ENCODE data around the gene ISG15.
"Not testable (repeated sequence)": the region's sequence is repeated elsewhere in the genome, so short reads cannot be mapped to it uniquely, and the experiment has no call there.

Gene ISG15

GRCh38 chr1:1050577-1051052, 37.3 kb downstream of the ISG15 start:
- H3K27me3 ChIP-seq (ENCODE audit: control insufficient read depth, insufficient read depth, low read length), result no peaks in the 10 kb centered on the region
- no peak overlapping the region for H3K9ac ChIP-seq (ENCODE audit: low read length)
- H3K4me3 ChIP-seq (ENCODE audit: low read depth, low read length), result no peak overlapping the region
- peaks cover 80% of the 10 kb centered on the region for H3K36me3 ChIP-seq (ENCODE audit: control insufficient read depth, insufficient read depth, low read length)
- no peaks in the 10 kb centered on the region for H3K9me3 ChIP-seq (ENCODE audit: control insufficient read depth, insufficient read depth, low read depth, low read length)
- no peak overlapping the region for H3K27ac ChIP-seq (ENCODE audit: low read depth, low read length)
- H3K4me1 ChIP-seq (ENCODE audit: control insufficient read depth, insufficient read depth, low read length), result no peaks in the 10 kb centered on the region

GRCh38 chr1:1051127-1051810, 38.0 kb downstream of the ISG15 start:
- Histone ChIP-seq H3K9me3 (ENCODE audit: control insufficient read depth, insufficient read depth, low read depth, low read length) (no peaks in the 10 kb centered on the region), H3K9ac (ENCODE audit: low read length) (no peak overlapping the region), H3K4me1 (ENCODE audit: control insufficient read depth, insufficient read depth, low read length) (no peaks in the 10 kb centered on the region), H3K4me3 (ENCODE audit: low read depth, low read length) (no peak overlapping the region), H3K27ac (ENCODE audit: low read depth, low read length) (no peak overlapping the region), H3K36me3 (ENCODE audit: control insufficient read depth, insufficient read depth, low read length) (peaks cover 77% of the 10 kb centered on the region), H3K27me3 (ENCODE audit: control insufficient read depth, insufficient read depth, low read length) (peaks cover 1% of the 10 kb centered on the region; the same call in 1 of the 2 replicates)

GRCh38 chr1:1052003-1052840, 38.9 kb downstream of the ISG15 start:
- H3K9ac ChIP-seq (ENCODE audit: low read length), result no peak overlapping the region
- peaks cover 68% of the 10 kb centered on the region for H3K36me3 ChIP-seq (ENCODE audit: control insufficient read depth, insufficient read depth, low read length)
- no peak overlapping the region for H3K4me3 ChIP-seq (ENCODE audit: low read depth, low read length)
- peaks cover 11% of the 10 kb centered on the region; the same call in 1 of the 2 replicates for H3K27me3 ChIP-seq (ENCODE audit: control insufficient read depth, insufficient read depth, low read length)
- H3K27ac ChIP-seq (ENCODE audit: low read depth, low read length), result no peak overlapping the region
- no peaks in the 10 kb centered on the region for H3K9me3 ChIP-seq (ENCODE audit: control insufficient read depth, insufficient read depth, low read depth, low read length)
- H3K4me1 ChIP-seq (ENCODE audit: control insufficient read depth, insufficient read depth, low read length), result no peaks in the 10 kb centered on the region

GRCh38 chr1:1053022-1053421, 39.7 kb downstream of the ISG15 start:
- no peaks in the 10 kb centered on the region for H3K4me1 ChIP-seq (ENCODE audit: control insufficient read depth, insufficient read depth, low read length)
- H3K9me3 ChIP-seq (ENCODE audit: control insufficient read depth, insufficient read depth, low read depth, low read length), result no peaks in the 10 kb centered on the region
- H3K9ac ChIP-seq (ENCODE audit: low read length), result no peak overlapping the region
- no peak overlapping the region for H3K4me3 ChIP-seq (ENCODE audit: low read depth, low read length)
- H3K27me3 ChIP-seq (ENCODE audit: control insufficient read depth, insufficient read depth, low read length), result peaks cover 18% of the 10 kb centered on the region
- H3K27ac ChIP-seq (ENCODE audit: low read depth, low read length), result no peak overlapping the region
- peaks cover 61% of the 10 kb centered on the region for H3K36me3 ChIP-seq (ENCODE audit: control insufficient read depth, insufficient read depth, low read length)

GRCh38 chr1:1053682-1054081, 40.4 kb downstream of the ISG15 start:
- H3K27me3 ChIP-seq (ENCODE audit: control insufficient read depth, insufficient read depth, low read length), result peaks cover 25% of the 10 kb centered on the region
- no peaks in the 10 kb centered on the region for H3K9me3 ChIP-seq (ENCODE audit: control insufficient read depth, insufficient read depth, low read depth, low read length)
- peaks cover 5% of the 10 kb centered on the region for H3K4me1 ChIP-seq (ENCODE audit: control insufficient read depth, insufficient read depth, low read length)
- no peak overlapping the region for H3K9ac ChIP-seq (ENCODE audit: low read length)
- no peak overlapping the region for H3K4me3 ChIP-seq (ENCODE audit: low read depth, low read length)
- no peak overlapping the region for H3K27ac ChIP-seq (ENCODE audit: low read depth, low read length)
- peaks cover 61% of the 10 kb centered on the region for H3K36me3 ChIP-seq (ENCODE audit: control insufficient read depth, insufficient read depth, low read length)

GRCh38 chr1:1054099-1054700, 40.9 kb downstream of the ISG15 start:
- H3K9me3 ChIP-seq (ENCODE audit: control insufficient read depth, insufficient read depth, low read depth, low read length), result no peaks in the 10 kb centered on the region
- peaks cover 59% of the 10 kb centered on the region for H3K36me3 ChIP-seq (ENCODE audit: control insufficient read depth, insufficient read depth, low read length)
- H3K27ac ChIP-seq (ENCODE audit: low read depth, low read length), result no peak overlapping the region
- no peak overlapping the region for H3K9ac ChIP-seq (ENCODE audit: low read length)
- no peak overlapping the region for H3K4me3 ChIP-seq (ENCODE audit: low read depth, low read length)
- H3K27me3 ChIP-seq (ENCODE audit: control insufficient read depth, insufficient read depth, low read length), result peaks cover 29% of the 10 kb centered on the region
- peaks cover 9% of the 10 kb centered on the region for H3K4me1 ChIP-seq (ENCODE audit: control insufficient read depth, insufficient read depth, low read length)

- Histone ChIP-seq H3K4me3 (ENCODE audit: low read depth, low read length) (no peak overlapping the region), H3K27ac (ENCODE audit: low read depth, low read length) (no peak overlapping the region), H3K27me3 (ENCODE audit: control insufficient read depth, insufficient read depth, low read length) (peaks cover 34% of the 10 kb centered on the region), H3K4me1 (ENCODE audit: control insufficient read depth, insufficient read depth, low read length) (peaks cover 9% of the 10 kb centered on the region), H3K9ac (ENCODE audit: low read length) (no peak overlapping the region), H3K36me3 (ENCODE audit: control insufficient read depth, insufficient read depth, low read length) (peaks cover 55% of the 10 kb centered on the region), H3K9me3 (ENCODE audit: control insufficient read depth, insufficient read depth, low read depth, low read length) (no peaks in the 10 kb centered on the region)
Observed at GRCh38 chr1:1054971-1055370, 41.7 kb downstream of the ISG15 start.

GRCh38 chr1:1055841-1056736, 42.8 kb downstream of the ISG15 start:
- peaks cover 46% of the 10 kb centered on the region for H3K36me3 ChIP-seq (ENCODE audit: control insufficient read depth, insufficient read depth, low read length)

GRCh38 chr1:1057769-1058087, 44.4 kb downstream of the ISG15 start:
- Histone ChIP-seq H3K36me3 (ENCODE audit: control insufficient read depth, insufficient read depth, low read length) (peaks cover 32% of the 10 kb centered on the region), H3K27me3 (ENCODE audit: control insufficient read depth, insufficient read depth, low read length) (peaks cover 60% of the 10 kb centered on the region), H3K4me1 (ENCODE audit: control insufficient read depth, insufficient read depth, low read length) (peaks cover 15% of the 10 kb centered on the region)
- H3K9ac ChIP-seq (ENCODE audit: low read length); H3K27ac ChIP-seq (ENCODE audit: low read depth, low read length); H3K9me3 ChIP-seq (ENCODE audit: control insufficient read depth, insufficient read depth, low read depth, low read length); H3K4me3 ChIP-seq (ENCODE audit: low read depth, low read length): not testable (repeated sequence)

More at GRCh38 chr1:1055841-1056736, 42.8 kb downstream of the ISG15 start:
- Histone ChIP-seq H3K27ac (ENCODE audit: low read depth, low read length) (no peak overlapping the region), H3K4me3 (ENCODE audit: low read depth, low read length) (no peak overlapping the region), H3K27me3 (ENCODE audit: control insufficient read depth, insufficient read depth, low read length) (peaks cover 45% of the 10 kb centered on the region), H3K9ac (ENCODE audit: low read length) (no peak overlapping the region), H3K4me1 (ENCODE audit: control insufficient read depth, insufficient read depth, low read length) (peaks cover 12% of the 10 kb centered on the region), H3K9me3 (ENCODE audit: control insufficient read depth, insufficient read depth, low read depth, low read length) (no peaks in the 10 kb centered on the region)

GRCh38 chr1:1058088-1058905, 45.0 kb downstream of the ISG15 start:
- Histone ChIP-seq H3K9ac (ENCODE audit: low read length) (no peak overlapping the region), H3K9me3 (ENCODE audit: control insufficient read depth, insufficient read depth, low read depth, low read length) (no peaks in the 10 kb centered on the region), H3K36me3 (ENCODE audit: control insufficient read depth, insufficient read depth, low read length) (peaks cover 26% of the 10 kb centered on the region), H3K4me1 (ENCODE audit: control insufficient read depth, insufficient read depth, low read length) (peaks cover 20% of the 10 kb centered on the region), H3K27me3 (ENCODE audit: control insufficient read depth, insufficient read depth, low read length) (peaks cover 66% of the 10 kb centered on the region), H3K4me3 (ENCODE audit: low read depth, low read length) (peak overlapping the region; percentile 69), H3K27ac (ENCODE audit: low read depth, low read length) (no peak overlapping the region)

Measured in HUES6 (cell line).